HG02884 (cell line): ENCODE results near the gene THSD4.
"Not testable (repeated sequence)": the region's sequence is repeated elsewhere in the genome, so short reads cannot be mapped to it uniquely, and the experiment has no call there.

Source experiments
- ATAC-seq: cut with Tn5 transposase; IDR thresholded peaks from one replicate; pipeline ENCODE4 v1.9.1; 2021; ENCODE audit warnings: mild to moderate bottlenecking, moderate library complexity; ENCODE audit not compliant: unreplicated experiment

Gene THSD4

GRCh38 chr15:71725207-71725955, 610.1 kb downstream of the THSD4 start:
- not testable (repeated sequence) for ATAC-seq

GRCh38 chr15:71728881-71729280, 613.6 kb downstream of the THSD4 start:
- no peak for ATAC-seq

- ATAC-seq = no peak
Measured at GRCh38 chr15:71729319-71729718, 614.0 kb downstream of the THSD4 start.

- no peak for ATAC-seq
Measured at GRCh38 chr15:71730277-71731144, 615.2 kb downstream of the THSD4 start.

GRCh38 chr15:71732636-71733035, 617.4 kb downstream of the THSD4 start:
- ATAC-seq = no peak

DNA sequence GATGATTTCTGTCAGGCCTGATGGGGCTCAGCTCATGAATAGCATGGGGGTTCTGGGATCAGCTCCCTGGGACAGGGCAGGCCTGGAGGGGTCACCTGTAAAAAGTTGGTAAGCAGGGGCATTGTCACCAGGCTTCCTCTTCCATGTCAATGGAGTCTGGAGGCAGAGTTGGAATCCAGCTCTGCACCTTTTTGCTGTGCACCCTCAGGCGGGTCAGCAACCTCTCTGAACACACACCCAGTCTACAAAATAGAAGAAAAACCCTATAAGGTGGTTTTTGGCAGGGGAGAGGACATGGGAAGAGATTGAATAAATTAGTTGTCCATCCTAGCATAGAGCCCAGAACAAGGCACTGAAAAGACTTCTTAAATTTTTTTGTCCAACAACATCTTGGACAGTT, 617.9 kb downstream of the THSD4 start:
- no peak for ATAC-seq

DNA sequence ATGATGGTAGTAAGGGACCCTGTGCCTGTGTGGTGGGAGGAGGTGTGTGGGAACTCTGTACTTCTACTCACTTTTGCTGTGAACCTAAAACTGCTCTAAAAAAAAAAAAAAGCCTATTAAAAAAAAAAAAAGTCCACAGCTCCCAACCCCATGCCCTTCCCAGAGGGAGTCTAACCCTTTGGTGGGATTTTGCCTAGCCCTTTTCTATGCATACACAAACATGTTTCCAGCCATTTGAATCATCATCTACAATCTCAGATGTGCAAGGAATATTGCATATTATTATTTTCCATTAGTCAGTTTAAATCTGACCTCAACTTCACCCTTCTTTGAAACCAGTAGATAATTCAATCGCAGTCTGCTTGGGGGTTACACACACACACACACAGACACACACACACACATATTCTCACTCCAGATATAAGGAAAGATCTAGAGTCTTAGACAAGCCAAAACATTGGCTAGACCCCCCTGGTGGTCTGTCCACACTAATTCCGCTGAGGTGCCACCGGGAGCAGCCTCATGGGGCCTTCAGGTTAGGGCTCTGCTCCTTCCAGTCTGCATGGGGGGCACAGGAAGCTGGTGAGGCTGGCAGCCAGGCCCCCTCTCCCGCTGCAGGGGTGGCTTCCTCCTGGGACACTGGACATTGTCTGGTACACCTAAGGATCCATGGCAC, 619.6 kb downstream of the THSD4 start:
- ATAC-seq = no peak

DNA sequence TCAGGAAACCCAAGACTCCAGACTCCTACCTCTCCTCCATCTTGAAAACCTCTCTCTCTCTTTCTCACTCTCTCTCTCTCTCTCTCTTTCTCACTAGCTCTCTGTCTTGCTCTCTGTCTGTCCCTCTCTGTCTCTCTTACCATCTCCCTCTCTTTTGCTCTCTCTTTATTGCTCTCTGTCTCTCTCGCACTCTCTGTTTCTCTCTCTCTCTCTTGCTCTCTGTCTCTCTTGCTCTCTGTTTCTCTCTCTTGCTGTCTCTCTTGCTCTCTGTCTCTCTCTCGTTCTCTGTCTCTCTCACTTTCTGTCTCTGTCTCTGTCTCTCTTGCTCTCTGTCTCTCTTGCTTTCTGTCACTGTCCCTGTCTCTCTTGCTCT, 620.1 kb downstream of the THSD4 start:
- no peak for ATAC-seq

GRCh38 chr15:71736286-71736947, 621.1 kb downstream of the THSD4 start:
- ATAC-seq = no peak

DNA sequence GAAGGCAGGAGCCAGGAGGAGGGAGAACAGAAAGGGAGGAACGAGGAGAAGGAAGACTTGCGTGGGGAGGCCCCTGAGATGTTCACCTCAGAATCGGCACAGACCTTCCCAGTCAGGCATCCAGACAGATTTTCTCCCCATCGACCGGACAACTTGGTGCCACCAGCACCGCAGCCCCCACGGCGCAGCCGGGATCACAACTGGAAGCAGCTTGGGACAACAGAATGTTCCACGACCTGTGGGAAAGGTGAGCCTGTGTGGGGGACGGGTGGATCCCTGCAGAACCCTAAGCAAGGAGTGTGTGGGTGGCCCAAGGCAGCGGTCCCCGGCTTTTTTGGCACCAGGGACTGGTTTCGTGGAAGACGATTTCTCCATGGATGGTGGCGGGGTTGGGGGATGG, 622.5 kb downstream of the THSD4 start:
- ATAC-seq = no peak

DNA sequence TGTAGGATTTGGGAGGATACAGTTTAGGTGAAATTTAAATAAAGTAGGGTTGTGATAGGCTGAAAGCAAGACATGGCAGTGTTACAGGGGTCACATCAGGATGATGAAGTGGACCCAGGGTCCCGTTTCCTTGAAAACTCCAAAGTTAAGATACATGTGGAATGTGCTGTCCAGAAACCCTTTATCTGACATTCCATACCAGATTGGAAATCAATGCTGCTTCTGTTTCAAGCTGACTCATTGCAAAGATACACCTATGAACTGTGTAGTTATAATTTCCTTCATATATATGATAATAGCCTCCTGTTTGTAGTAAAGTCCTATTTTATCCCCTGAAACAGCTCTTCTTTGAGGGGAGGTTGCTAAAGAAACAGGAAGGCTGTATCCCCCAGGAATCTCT, 624.1 kb downstream of the THSD4 start:
- no peak for ATAC-seq

DNA sequence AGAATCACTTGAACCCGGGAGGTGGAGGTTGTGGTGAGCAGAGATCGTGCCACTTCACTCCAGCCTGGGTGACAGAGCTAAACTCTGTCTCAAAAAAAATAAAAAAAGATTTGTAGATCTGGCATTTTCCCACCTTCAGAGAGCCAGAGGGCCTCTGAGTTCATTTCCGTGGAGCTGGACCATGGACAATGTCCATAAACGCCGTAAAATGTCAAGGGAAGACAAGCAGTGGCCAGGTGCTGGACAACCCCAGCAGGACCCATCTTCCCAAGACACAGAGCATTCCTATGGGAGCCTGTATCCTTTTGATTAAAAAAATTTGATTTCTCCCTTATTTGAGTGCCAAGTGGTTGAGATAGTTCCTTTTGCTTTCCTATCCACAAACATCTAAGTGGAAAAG, 627.7 kb downstream of the THSD4 start:
- ATAC-seq = no peak

DNA sequence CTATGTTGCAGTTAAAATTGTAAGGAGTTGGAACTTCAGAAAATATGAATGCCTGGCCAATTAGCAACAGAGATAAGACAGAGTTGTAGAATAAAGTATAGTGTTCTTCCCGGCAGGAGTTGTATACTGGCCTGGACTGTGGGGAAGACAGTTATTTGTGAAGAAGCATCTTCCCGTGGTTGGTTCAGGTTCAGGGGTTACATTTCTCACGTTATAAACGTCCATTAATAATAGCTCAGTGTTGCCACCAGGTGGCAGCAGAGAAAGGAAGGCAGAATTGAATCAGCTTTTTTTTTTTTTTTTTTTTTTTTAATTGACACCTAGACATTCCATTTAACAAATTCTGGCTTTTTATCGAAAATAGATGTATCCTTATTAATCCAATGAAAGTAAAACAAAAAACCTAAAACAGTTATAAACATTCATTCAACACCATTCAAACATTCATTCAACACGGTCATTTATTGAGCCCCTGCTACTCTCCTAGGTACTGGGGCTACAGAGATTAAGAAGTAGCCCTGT, 628.7 kb downstream of the THSD4 start:
- no peak for ATAC-seq

GRCh38 chr15:71746719-71747118, 631.4 kb downstream of the THSD4 start:
- ATAC-seq = no peak

- no peak for ATAC-seq
Measured at GRCh38 chr15:71747128-71748083, 632.1 kb downstream of the THSD4 start.

- no peak for ATAC-seq
Measured at GRCh38 chr15:71748293-71748718, 633.0 kb downstream of the THSD4 start.

DNA sequence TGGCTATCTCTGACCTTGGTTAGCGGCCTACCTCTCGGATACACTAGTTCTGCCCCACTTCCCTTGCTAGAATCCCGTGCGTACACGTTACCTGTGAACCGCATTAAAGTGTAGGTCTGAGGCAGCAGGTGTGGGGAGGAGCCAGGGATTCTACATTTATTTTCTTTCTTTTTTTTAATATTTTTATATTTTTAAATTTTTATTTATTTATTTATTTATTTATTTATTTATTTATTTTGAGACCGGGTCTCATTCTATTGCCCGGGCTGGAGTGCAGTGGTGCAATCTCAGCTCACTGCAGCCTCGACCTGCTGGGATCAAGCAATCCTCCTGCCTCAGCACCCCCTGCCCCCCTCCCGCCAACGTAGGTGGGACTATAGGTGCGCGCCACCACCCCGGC, 634.2 kb downstream of the THSD4 start:
- no peak for ATAC-seq

GRCh38 chr15:71752128-71752527, 636.9 kb downstream of the THSD4 start:
- no peak for ATAC-seq

DNA sequence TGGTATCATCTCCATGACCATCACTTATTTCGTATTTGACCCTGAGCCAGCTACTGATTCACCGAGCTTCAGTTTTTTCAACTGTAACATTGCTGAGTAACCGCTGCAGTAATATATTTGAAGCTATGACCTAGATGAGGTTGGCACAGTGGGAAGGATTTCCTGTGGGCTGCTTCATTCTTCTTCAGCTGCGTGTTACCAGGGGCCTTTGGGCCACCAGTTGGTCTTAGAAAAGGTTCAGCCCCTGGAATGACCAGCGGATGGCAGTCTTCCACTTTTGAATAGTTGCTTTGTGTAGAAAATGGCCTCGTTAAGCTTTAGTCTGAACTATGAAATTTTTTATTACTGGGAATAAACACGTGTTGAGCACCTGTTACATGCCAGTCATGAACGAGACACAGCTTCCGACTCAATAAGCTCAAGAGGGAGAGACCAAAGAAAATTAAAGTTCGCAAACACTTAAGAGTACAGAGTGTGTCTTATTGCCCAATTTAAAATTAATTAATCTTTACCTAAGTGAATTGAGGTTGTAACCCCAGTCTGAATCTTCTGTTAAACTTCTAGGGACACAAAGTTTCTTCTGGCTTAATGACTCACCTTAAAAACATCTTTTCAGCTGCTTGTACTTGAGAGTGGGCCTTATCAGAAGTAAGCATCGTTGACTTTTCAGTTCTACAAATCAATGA, 637.5 kb downstream of the THSD4 start:
- no peak for ATAC-seq
